ENCODE data around the gene UPF1. TPM values are rescaled to one million over a fixed set of nuclear protein-coding genes. Genes with fewer than 3 reads are reported as not detected.

UPF1 gene
- 63.9 and 74.5 TPM in 2 replicates for total RNA-seq (2012; rRNA removed)

- peaks cover 6% of the 10 kb centered on the region for H3K9me3 ChIP-seq (replicated peaks; ENCODE audit: low read length)
- peaks cover 20% of the 10 kb centered on the region for H3K4me1 ChIP-seq (ENCODE audit: control insufficient read depth, insufficient read depth, low read length)
- H3K27me3 ChIP-seq (ENCODE audit: control insufficient read depth, insufficient read depth, low read length) = no peaks in the 10 kb centered on the region
- H3K4me3 ChIP-seq (ENCODE audit: low read length) = peak within 1 kb of the TSS; percentile 83
- peak within 1 kb of the TSS; percentile 95 for H3K4me2 ChIP-seq (ENCODE audit: low read length)
- H3K36me3 ChIP-seq (ENCODE audit: insufficient read depth, low read length) = peaks cover 23% of the 10 kb centered on the region
- H3K9ac ChIP-seq (ENCODE audit: low read depth, low read length) = peak within 1 kb of the TSS; percentile 83
Measured at GRCh38 chr19:18831524-18832305, at the start of gene UPF1. UPF1 (plus strand) TSS chr19:18831959; CDS start chr19:18832210, 251 bp downstream.

GRCh38 chr19:18782559-18783225, 49.1 kb upstream of the UPF1 start:
- no peaks in the 10 kb centered on the region for H3K9me3 ChIP-seq (replicated peaks; ENCODE audit: low read length)
- no peak overlapping the region for H3K4me2 ChIP-seq (ENCODE audit: low read length)
- H3K4me1 ChIP-seq (ENCODE audit: control insufficient read depth, insufficient read depth, low read length) = peaks cover 6% of the 10 kb centered on the region
- no peaks in the 10 kb centered on the region for H3K36me3 ChIP-seq (ENCODE audit: insufficient read depth, low read length)
- no peak overlapping the region for H3K9ac ChIP-seq (ENCODE audit: low read depth, low read length)
- H3K4me3 ChIP-seq (ENCODE audit: low read length) = no peak overlapping the region
- peaks cover 26% of the 10 kb centered on the region for H3K27me3 ChIP-seq (ENCODE audit: control insufficient read depth, insufficient read depth, low read length)

- Histone ChIP-seq H3K9ac (ENCODE audit: low read depth, low read length) (no peak overlapping the region), H3K27me3 (ENCODE audit: control insufficient read depth, insufficient read depth, low read length) (peaks cover 40% of the 10 kb centered on the region), H3K4me2 (ENCODE audit: low read length) (no peak overlapping the region), H3K36me3 (ENCODE audit: insufficient read depth, low read length) (no peaks in the 10 kb centered on the region), H3K9me3 (replicated peaks; ENCODE audit: low read length) (no peaks in the 10 kb centered on the region), H3K4me3 (ENCODE audit: low read length) (no peak overlapping the region), H3K4me1 (ENCODE audit: control insufficient read depth, insufficient read depth, low read length) (peaks cover 6% of the 10 kb centered on the region)
Measured at GRCh38 chr19:18783958-18784785, 47.6 kb upstream of the UPF1 start.

GRCh38 chr19:18784786-18785120, 47.0 kb upstream of the UPF1 start:
- Histone ChIP-seq H3K4me3 (ENCODE audit: low read length) (peak overlapping the region; percentile 26), H3K9ac (ENCODE audit: low read depth, low read length) (no peak overlapping the region), H3K27me3 (ENCODE audit: control insufficient read depth, insufficient read depth, low read length) (peaks cover 45% of the 10 kb centered on the region), H3K9me3 (replicated peaks; ENCODE audit: low read length) (no peaks in the 10 kb centered on the region), H3K36me3 (ENCODE audit: insufficient read depth, low read length) (no peaks in the 10 kb centered on the region), H3K4me1 (ENCODE audit: control insufficient read depth, insufficient read depth, low read length) (peaks cover 6% of the 10 kb centered on the region), H3K4me2 (ENCODE audit: low read length) (peak overlapping the region; percentile 70)

GRCh38 chr19:18785179-18786124, 46.3 kb upstream of the UPF1 start:
- peak overlapping the region; percentile 26 for H3K4me3 ChIP-seq (ENCODE audit: low read length)
- H3K9me3 ChIP-seq (replicated peaks; ENCODE audit: low read length) = no peaks in the 10 kb centered on the region
- H3K27me3 ChIP-seq (ENCODE audit: control insufficient read depth, insufficient read depth, low read length) = peaks cover 51% of the 10 kb centered on the region
- H3K4me2 ChIP-seq (ENCODE audit: low read length) = peak overlapping the region; percentile 70
- H3K4me1 ChIP-seq (ENCODE audit: control insufficient read depth, insufficient read depth, low read length) = peaks cover 6% of the 10 kb centered on the region
- H3K9ac ChIP-seq (ENCODE audit: low read depth, low read length) = no peak overlapping the region
- H3K36me3 ChIP-seq (ENCODE audit: insufficient read depth, low read length) = no peaks in the 10 kb centered on the region

GRCh38 chr19:18788529-18789421, 43.0 kb upstream of the UPF1 start:
- Histone ChIP-seq H3K4me3 (ENCODE audit: low read length) (no peak overlapping the region), H3K4me1 (ENCODE audit: control insufficient read depth, insufficient read depth, low read length) (peaks cover 6% of the 10 kb centered on the region), H3K36me3 (ENCODE audit: insufficient read depth, low read length) (no peaks in the 10 kb centered on the region), H3K9me3 (replicated peaks; ENCODE audit: low read length) (no peaks in the 10 kb centered on the region), H3K27me3 (ENCODE audit: control insufficient read depth, insufficient read depth, low read length) (peaks cover 83% of the 10 kb centered on the region), H3K9ac (ENCODE audit: low read depth, low read length) (no peak overlapping the region), H3K4me2 (ENCODE audit: low read length) (no peak overlapping the region)

- Histone ChIP-seq H3K9me3 (replicated peaks; ENCODE audit: low read length) (no peaks in the 10 kb centered on the region), H3K4me3 (ENCODE audit: low read length) (no peak overlapping the region), H3K36me3 (ENCODE audit: insufficient read depth, low read length) (no peaks in the 10 kb centered on the region), H3K4me2 (ENCODE audit: low read length) (peak overlapping the region; percentile 67), H3K9ac (ENCODE audit: low read depth, low read length) (no peak overlapping the region), H3K4me1 (ENCODE audit: control insufficient read depth, insufficient read depth, low read length) (peaks cover 6% of the 10 kb centered on the region), H3K27me3 (ENCODE audit: control insufficient read depth, insufficient read depth, low read length) (peaks cover 80% of the 10 kb centered on the region)
Measured at GRCh38 chr19:18789422-18789869, 42.3 kb upstream of the UPF1 start.

- Histone ChIP-seq H3K36me3 (ENCODE audit: insufficient read depth, low read length) (no peaks in the 10 kb centered on the region), H3K4me1 (ENCODE audit: control insufficient read depth, insufficient read depth, low read length) (peaks cover 3% of the 10 kb centered on the region), H3K4me3 (ENCODE audit: low read length) (peak overlapping the region; percentile 39), H3K27me3 (ENCODE audit: control insufficient read depth, insufficient read depth, low read length) (peaks cover 75% of the 10 kb centered on the region), H3K9ac (ENCODE audit: low read depth, low read length) (no peak overlapping the region), H3K9me3 (replicated peaks; ENCODE audit: low read length) (no peaks in the 10 kb centered on the region), H3K4me2 (ENCODE audit: low read length) (peak overlapping the region; percentile 69)
Measured at GRCh38 chr19:18789883-18790565, 41.7 kb upstream of the UPF1 start.

GRCh38 chr19:18790566-18791314, 41.0 kb upstream of the UPF1 start, which contains the start of gene COMP:
COMP (minus strand) TSS chr19:18791305; CDS start chr19:18791269, 36 bp downstream.
- Histone ChIP-seq H3K4me3 (ENCODE audit: low read length) (peak within 1 kb of the TSS; percentile 39), H3K36me3 (ENCODE audit: insufficient read depth, low read length) (no peaks in the 10 kb centered on the region), H3K9ac (ENCODE audit: low read depth, low read length) (no peak within 1 kb of the TSS), H3K4me2 (ENCODE audit: low read length) (peak within 1 kb of the TSS; percentile 69), H3K4me1 (ENCODE audit: control insufficient read depth, insufficient read depth, low read length) (peaks cover 9% of the 10 kb centered on the region), H3K9me3 (replicated peaks; ENCODE audit: low read length) (no peaks in the 10 kb centered on the region), H3K27me3 (ENCODE audit: control insufficient read depth, insufficient read depth, low read length) (peaks cover 75% of the 10 kb centered on the region)
